Osteocyte (in vitro differentiated cells): Measurements from ENCODE around the gene ANKFN1. TPM values are rescaled to one million over a fixed set of nuclear protein-coding genes. Genes with fewer than 3 reads are reported as not detected.

Source experiments
- DNase-seq: peaks from one replicate; pipeline ENCODE4 v3.0.0; 2021; ENCODE audit warnings: mixed read lengths; ENCODE audit not compliant: unreplicated experiment; ENCODE audit errors: extremely low spot score
- H3K27ac Mint-ChIP-seq: one replicate; pipeline ENCODE4 v1.8.0; 2021; ENCODE audit warnings: mild to moderate bottlenecking, mixed read lengths; ENCODE audit not compliant: unreplicated experiment
- H3K27me3 Mint-ChIP-seq: one replicate; pipeline ENCODE4 v1.8.0; 2021; ENCODE audit warnings: mixed read lengths; ENCODE audit not compliant: unreplicated experiment
- H3K36me3 Mint-ChIP-seq: one replicate; pipeline ENCODE4 v1.8.0; 2021; ENCODE audit warnings: mixed read lengths; ENCODE audit not compliant: unreplicated experiment
- H3K4me1 Mint-ChIP-seq: one replicate; pipeline ENCODE4 v1.8.0; 2021; ENCODE audit warnings: mixed read lengths; ENCODE audit not compliant: unreplicated experiment
- H3K4me3 Mint-ChIP-seq: one replicate; pipeline ENCODE4 v1.8.0; 2021; ENCODE audit warnings: mild to moderate bottlenecking, moderate library complexity, mixed read lengths; ENCODE audit not compliant: unreplicated experiment
- H3K9me3 Mint-ChIP-seq: one replicate; pipeline ENCODE4 v1.8.0; 2021; ENCODE audit warnings: mixed read lengths; ENCODE audit not compliant: unreplicated experiment
- CTCF ChIP-seq: fragments of 200-600 bp; sonication (generic); IDR thresholded peaks from 2 replicates; pipeline ENCODE4 v1.5.0; 2021; ENCODE audit warnings: antibody characterized with exemption, mild to moderate bottlenecking, moderate library complexity
- total RNA-seq: library from RNA; stranded (reverse); gene quantifications from 2 replicates; pipeline ENCODE4 v1.2.1, GENCODE V29; 2021

The ANKFN1 gene
- total RNA-seq, 1 donor from 2014 or later: not detected

GRCh38 chr17:56111706-56112485 lies 41.4 kb upstream of the ANKFN1 start:
- Mint-ChIP-seq H3K4me1 (no peaks in the 10 kb centered on the region), H3K27me3 (no peaks in the 10 kb centered on the region), H3K27ac (no peak overlapping the region), H3K36me3 (no peaks in the 10 kb centered on the region), H3K9me3 (no peaks in the 10 kb centered on the region), H3K4me3 (no peak overlapping the region)
- no peak for DNase-seq
- TF ChIP-seq CTCF: no peak

GRCh38 chr17:56113486-56113885 lies 39.8 kb upstream of the ANKFN1 start:
- Mint-ChIP-seq H3K27me3 (no peaks in the 10 kb centered on the region), H3K36me3 (no peaks in the 10 kb centered on the region), H3K4me1 (no peaks in the 10 kb centered on the region), H3K27ac (no peak overlapping the region), H3K9me3 (no peaks in the 10 kb centered on the region), H3K4me3 (no peak overlapping the region)
- DNase-seq: no peak
- no peak for TF ChIP-seq CTCF

DNA sequence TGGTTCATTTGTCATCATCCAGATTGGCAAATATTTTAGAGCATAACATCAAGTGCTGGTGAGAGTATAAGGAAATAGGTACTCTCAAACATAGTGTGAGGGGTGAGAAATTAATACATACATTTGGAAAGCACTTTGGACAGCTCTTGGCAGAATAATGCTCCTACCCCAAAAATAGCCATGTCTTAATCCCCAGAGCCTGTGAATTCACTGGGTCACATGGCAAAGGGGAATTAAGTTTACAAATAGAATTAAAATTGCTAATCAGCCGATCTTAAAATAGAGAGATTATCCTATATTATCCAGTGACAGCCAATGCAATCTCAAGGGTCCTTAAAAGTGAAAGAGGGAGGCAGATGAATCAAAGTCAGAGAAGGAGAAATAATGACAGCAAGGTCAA lies 38.8 kb upstream of the ANKFN1 start:
- Mint-ChIP-seq H3K4me3 (no peak overlapping the region), H3K27ac (no peak overlapping the region), H3K9me3 (no peaks in the 10 kb centered on the region), H3K4me1 (no peaks in the 10 kb centered on the region), H3K36me3 (no peaks in the 10 kb centered on the region), H3K27me3 (no peaks in the 10 kb centered on the region)
- TF ChIP-seq CTCF: no peak
- no peak for DNase-seq

GRCh38 chr17:56119191-56119590 lies 34.1 kb upstream of the ANKFN1 start:
- Mint-ChIP-seq H3K9me3 (no peaks in the 10 kb centered on the region), H3K27ac (no peak overlapping the region), H3K36me3 (no peaks in the 10 kb centered on the region), H3K27me3 (no peaks in the 10 kb centered on the region), H3K4me1 (no peaks in the 10 kb centered on the region), H3K4me3 (no peak overlapping the region)
- TF ChIP-seq CTCF: no peak
- DNase-seq: no peak

GRCh38 chr17:56119936-56120335 lies 33.3 kb upstream of the ANKFN1 start:
- H3K4me1 Mint-ChIP-seq: no peaks in the 10 kb centered on the region

More at GRCh38 chr17:56119936-56120335, 33.3 kb upstream of the ANKFN1 start:
- no peaks in the 10 kb centered on the region for H3K9me3 Mint-ChIP-seq
- DNase-seq: no peak
- H3K36me3 Mint-ChIP-seq: no peaks in the 10 kb centered on the region
- no peak for TF ChIP-seq CTCF
- no peaks in the 10 kb centered on the region for H3K27me3 Mint-ChIP-seq
- no peak overlapping the region for H3K4me3 Mint-ChIP-seq
- no peak overlapping the region for H3K27ac Mint-ChIP-seq
